ENCODE results near the gene TEX2.

GRCh38 chr17:64148699-64149098 is 114.4 kb downstream of the TEX2 start:
- TF ChIP-seq CTCF (optimal IDR thresholded peaks at IDR 0.05 in 1 of 3, IDR thresholded peaks at IDR 0.05 in 1 of 3, conservative IDR thresholded peaks at IDR 0.05 in 1 of 3; ENCODE audit: extremely low read depth in 1 of 3, insufficient read depth in 2 of 3, low read length in 3 of 3) (peak in 2 of 3 experiments; percentile 7 to 68), EZH2 (IDR thresholded peaks at IDR 0.05; ENCODE audit: low read length) (no peak)

All from keratinocyte (primary cell).